SK-N-MC (cell line): ENCODE measurements around the gene POLR2H.

ENCODE experiments used
- DNase-seq: peaks from one replicate; pipeline ENCODE4 v3.0.0-alpha.2; 2011; ENCODE audit warnings: low read depth, low spot score
- H3K27ac ChIP-seq: fragments of 200-600 bp; sonication (generic); 2 replicates; pipeline ENCODE4 v1.5.1; 2016; ENCODE audit warnings: mixed run types
- H3K36me3 ChIP-seq: fragments of 200-600 bp; sonication (generic); 2 replicates; pipeline ENCODE4 v1.6.1; 2017; ENCODE audit warnings: antibody characterized with exemption, low read length, mixed read lengths; ENCODE audit not compliant: insufficient read depth
- H3K4me3 ChIP-seq: fragments of 200-600 bp; sonication (generic); 2 replicates; pipeline ENCODE4 v1.5.1; 2016
- H3K9ac ChIP-seq: fragments of 200-600 bp; sonication (generic); 2 replicates; pipeline ENCODE4 v1.8.0; 2017; ENCODE audit warnings: mixed run types, mixed read lengths; ENCODE audit not compliant: insufficient read length
- H3K9me3 ChIP-seq: fragments of 200-600 bp; sonication (generic); 2 replicates; pipeline ENCODE4 v1.6.1; 2017; ENCODE audit warnings: low read depth, mild to moderate bottlenecking, antibody characterized with exemption, low read length, moderate library complexity, mixed read lengths
- EZH2 ChIP-seq: fragments of 200-600 bp; sonication (generic); IDR thresholded peaks from one replicate; pipeline ENCODE4 v1.6.1; 2017; ENCODE audit warnings: antibody characterized with exemption
- FOXP2 ChIP-seq: optimal IDR thresholded peaks from 2 replicates; pipeline ENCODE3; 2011; ENCODE audit warnings: mild to moderate bottlenecking, moderate library complexity; ENCODE audit not compliant: insufficient read depth; ENCODE audit errors: extremely low read length, control extremely low read depth
- POLR2AphosphoS5 ChIP-seq: IDR thresholded peaks from 2 replicates; pipeline ENCODE4 v1.6.1; 2012; ENCODE audit warnings: mild to moderate bottlenecking, low read depth, low read length, borderline replicate concordance

Gene POLR2H

DNA sequence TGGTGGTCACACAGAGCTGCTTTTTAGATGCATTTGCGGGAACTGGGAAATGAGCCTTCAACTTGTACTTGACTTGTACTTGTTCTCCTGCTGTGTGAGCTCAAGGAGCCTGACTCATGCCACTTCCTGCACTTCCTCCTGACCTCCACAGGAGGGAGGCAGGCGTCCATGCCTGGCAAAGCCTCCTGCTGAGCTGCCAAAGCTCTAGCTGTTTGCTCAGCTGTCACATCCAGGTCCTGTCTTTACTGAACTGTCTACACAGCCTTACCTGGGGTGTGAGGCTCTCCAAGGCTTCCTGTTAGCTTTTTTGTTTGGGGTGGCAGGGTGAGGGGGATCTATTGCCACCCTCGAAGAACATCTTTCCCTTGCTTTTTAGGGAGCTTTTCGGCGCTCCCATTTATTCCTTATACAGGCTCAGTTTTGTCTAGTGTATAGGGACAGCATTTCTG is 10.1 kb downstream of the POLR2H start:
- H3K9me3 ChIP-seq: no peaks in the 10 kb centered on the region
- H3K36me3 ChIP-seq: peaks cover 26% of the 10 kb centered on the region
- no peak overlapping the region for H3K27ac ChIP-seq
- no peak overlapping the region for H3K4me3 ChIP-seq
- no peak overlapping the region for H3K9ac ChIP-seq
- DNase-seq: peak; percentile 63
- TF ChIP-seq EZH2 (no peak), POLR2AphosphoS5 (peak; percentile 43), FOXP2 (peak; percentile 5)

DNA sequence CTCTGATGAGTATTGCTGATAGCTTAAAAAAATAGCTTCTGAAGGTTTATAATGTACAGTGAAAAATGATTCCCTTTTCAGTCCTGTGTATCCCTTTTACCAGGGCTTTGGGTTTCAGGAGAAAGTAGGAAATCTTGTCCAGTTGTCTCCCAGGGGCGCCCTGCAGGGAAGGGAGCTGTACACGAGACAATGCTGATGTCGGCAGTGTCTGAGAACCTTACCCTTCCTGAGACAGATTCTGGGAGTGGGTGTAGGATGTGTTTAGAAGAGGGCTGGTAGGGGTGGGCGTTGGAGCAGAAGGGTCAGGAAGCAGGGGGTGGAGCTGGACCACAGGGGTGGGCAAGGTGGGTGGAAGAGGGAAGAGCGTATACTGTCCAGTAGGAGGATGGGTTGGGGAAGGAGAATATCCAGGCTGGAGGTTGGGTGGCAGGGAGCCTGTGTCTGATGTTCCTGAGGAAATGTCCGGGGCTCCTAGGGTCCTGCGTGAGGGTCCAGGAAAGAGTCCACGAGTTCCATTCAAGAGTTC is 10.8 kb downstream of the POLR2H start:
- TF ChIP-seq FOXP2: no peak
- TF ChIP-seq POLR2AphosphoS5: no peak
- no peak for TF ChIP-seq EZH2
- no peak for DNase-seq
- H3K36me3 ChIP-seq: peaks cover 18% of the 10 kb centered on the region
- no peak overlapping the region for H3K27ac ChIP-seq
- H3K9me3 ChIP-seq: no peaks in the 10 kb centered on the region
- no peak overlapping the region for H3K9ac ChIP-seq
- no peak overlapping the region for H3K4me3 ChIP-seq

DNA sequence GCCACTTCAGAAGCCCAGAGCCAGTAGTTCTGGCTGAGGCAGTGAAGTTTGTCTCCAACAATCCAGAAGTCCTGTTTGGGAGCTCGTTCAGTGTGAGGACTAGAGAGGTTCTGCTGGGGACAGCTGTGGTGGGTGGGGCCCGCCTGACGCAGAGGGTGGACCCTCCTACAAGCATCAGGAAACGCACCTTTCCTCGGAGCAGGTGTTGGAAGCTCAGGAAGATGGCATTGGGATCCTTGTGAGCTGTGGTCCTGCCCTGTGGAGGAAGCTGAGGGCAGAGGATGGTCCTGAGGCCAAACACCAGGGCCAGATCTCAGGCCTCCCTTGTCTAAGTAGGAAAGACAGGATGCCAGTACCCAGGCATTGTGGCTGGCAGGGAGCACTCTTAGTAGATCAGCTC is 11.4 kb downstream of the POLR2H start:
- TF ChIP-seq EZH2 (no peak), FOXP2 (no peak), POLR2AphosphoS5 (no peak)
- Histone ChIP-seq H3K36me3 (peaks cover 14% of the 10 kb centered on the region), H3K9me3 (no peaks in the 10 kb centered on the region), H3K9ac (no peak overlapping the region), H3K27ac (no peak overlapping the region), H3K4me3 (no peak overlapping the region)
- DNase-seq: no peak

DNA sequence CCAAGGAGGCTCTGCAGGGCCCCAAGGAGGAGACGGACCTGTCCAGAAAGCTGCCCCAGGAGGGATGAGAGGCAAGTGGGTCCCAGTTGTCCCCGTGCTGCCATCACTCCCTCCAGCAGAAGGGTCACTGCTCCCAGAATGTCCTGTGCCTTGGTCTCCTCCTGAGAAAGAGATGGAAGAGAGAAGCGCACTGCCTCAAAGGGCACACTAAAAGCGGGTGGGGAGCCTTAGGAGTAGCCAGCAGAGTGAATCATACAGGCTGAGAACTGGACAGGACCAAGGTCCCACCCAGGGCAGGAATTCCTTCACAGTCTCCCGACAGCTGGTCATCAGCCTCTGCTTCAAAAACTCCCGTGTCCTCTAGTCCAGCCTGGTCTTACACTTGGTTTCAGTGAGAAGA is 11.9 kb downstream of the POLR2H start:
- Histone ChIP-seq H3K36me3 (peaks cover 9% of the 10 kb centered on the region), H3K4me3 (no peak overlapping the region), H3K27ac (no peak overlapping the region), H3K9me3 (no peaks in the 10 kb centered on the region), H3K9ac (no peak overlapping the region)
- DNase-seq: no peak
- TF ChIP-seq POLR2AphosphoS5 (no peak), EZH2 (no peak), FOXP2 (no peak)

DNA sequence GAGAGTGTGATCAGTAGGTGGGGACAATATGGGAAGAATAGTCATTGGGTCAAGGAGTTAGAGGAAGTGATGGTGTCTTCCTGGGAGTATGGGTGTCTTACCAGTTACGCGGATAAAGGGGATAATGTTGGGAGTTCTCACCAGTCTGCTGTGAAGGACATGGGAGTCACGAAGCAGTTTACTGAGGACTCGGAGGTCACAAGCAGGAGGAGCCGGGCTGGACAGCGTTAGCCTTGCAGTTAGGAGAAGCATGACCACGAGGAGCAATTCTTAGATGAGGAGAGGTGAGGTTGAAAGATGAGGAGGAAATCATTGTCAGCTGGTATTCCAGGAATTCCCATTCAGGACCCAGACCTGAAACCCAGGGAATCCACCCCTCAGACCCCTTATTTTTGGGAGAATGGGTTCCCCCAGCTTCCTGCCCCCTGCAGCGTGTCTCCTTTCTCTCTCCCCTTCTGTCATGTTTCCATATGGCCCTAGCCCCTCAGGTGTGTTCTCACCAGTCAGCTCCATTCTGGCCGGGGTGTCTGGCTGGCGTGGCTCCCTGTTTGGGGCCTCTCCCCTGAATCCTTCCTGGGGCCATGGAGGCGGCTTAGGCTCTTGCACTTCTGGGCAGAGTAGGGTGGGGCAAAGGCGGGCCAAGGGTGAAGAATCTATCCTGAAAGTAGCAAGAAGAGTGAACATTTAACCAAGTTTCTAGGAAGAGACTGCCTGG is 14.4 kb downstream of the POLR2H start:
- no peaks in the 10 kb centered on the region for H3K36me3 ChIP-seq
- H3K9me3 ChIP-seq: no peaks in the 10 kb centered on the region
- no peak for DNase-seq
- H3K4me3 ChIP-seq: no peak overlapping the region
- no peak overlapping the region for H3K9ac ChIP-seq
- no peak overlapping the region for H3K27ac ChIP-seq
- TF ChIP-seq POLR2AphosphoS5 (no peak), EZH2 (no peak), FOXP2 (no peak)

DNA sequence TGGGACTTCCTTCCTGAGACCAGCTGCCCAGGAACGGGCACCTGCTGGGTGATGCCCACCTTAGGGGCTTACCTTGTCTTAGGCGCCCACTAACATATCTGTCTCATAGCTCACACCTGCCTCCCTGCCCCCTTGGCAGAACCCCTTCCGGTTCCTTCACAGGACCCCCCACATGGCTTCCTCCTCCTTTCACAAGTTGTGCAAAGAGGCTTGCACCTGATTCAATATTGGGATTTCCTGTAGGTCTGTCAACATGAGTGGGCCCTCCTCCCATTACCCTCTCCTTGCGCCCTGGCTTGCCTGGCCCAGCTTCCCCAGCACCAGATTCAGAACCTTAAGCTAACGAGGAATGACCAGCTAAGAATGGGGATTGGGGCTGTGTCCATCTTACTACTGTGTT is 15.9 kb downstream of the POLR2H start:
- DNase-seq: no peak
- TF ChIP-seq POLR2AphosphoS5: no peak
- TF ChIP-seq FOXP2: no peak
- TF ChIP-seq EZH2: no peak
- no peaks in the 10 kb centered on the region for H3K36me3 ChIP-seq
- H3K4me3 ChIP-seq: no peak overlapping the region
- H3K9ac ChIP-seq: no peak overlapping the region
- no peaks in the 10 kb centered on the region for H3K9me3 ChIP-seq
- H3K27ac ChIP-seq: no peak overlapping the region

DNA sequence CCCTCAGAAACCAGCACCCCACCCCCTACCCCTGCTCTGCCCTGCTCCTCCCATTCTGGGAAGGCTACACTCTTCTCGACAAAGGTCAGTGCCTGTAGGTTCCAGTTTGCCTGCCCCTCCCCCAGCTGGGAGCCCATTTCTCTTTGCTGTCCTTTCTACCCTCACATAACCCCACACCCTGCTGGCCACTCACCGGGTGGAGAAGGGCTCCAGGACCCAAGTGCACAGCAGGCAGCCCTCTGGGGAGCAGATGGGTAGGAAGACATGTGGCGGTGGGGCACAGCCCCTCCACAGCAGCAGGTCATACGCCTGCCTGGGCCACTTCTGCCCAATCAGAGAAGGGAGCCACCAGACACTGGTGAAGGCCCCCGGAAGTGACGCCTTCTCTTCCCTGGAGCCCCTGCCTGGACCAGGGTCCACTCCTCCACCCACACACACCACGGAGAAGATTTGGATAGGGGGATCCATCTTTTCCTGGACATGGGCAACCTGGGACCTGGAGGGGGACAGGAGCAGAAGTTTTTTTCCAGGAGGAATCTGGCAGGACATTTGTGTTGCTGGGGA is 16.5 kb downstream of the POLR2H start, which contains the start of gene THPO:
Gene THPO (minus strand): TSS at position 326 of the 564 bp plus-strand sequence. CDS start 1,948 bp downstream, outside the sequence.
- no peaks in the 10 kb centered on the region for H3K9me3 ChIP-seq
- H3K4me3 ChIP-seq: no peak within 1 kb of the TSS
- no peak within 1 kb of the TSS for H3K9ac ChIP-seq
- no peak for TF ChIP-seq EZH2
- TF ChIP-seq POLR2AphosphoS5: no peak
- no peak for TF ChIP-seq FOXP2
- no peak within 1 kb of the TSS for H3K27ac ChIP-seq
- H3K36me3 ChIP-seq: no peaks in the 10 kb centered on the region
- no peak for DNase-seq

DNA sequence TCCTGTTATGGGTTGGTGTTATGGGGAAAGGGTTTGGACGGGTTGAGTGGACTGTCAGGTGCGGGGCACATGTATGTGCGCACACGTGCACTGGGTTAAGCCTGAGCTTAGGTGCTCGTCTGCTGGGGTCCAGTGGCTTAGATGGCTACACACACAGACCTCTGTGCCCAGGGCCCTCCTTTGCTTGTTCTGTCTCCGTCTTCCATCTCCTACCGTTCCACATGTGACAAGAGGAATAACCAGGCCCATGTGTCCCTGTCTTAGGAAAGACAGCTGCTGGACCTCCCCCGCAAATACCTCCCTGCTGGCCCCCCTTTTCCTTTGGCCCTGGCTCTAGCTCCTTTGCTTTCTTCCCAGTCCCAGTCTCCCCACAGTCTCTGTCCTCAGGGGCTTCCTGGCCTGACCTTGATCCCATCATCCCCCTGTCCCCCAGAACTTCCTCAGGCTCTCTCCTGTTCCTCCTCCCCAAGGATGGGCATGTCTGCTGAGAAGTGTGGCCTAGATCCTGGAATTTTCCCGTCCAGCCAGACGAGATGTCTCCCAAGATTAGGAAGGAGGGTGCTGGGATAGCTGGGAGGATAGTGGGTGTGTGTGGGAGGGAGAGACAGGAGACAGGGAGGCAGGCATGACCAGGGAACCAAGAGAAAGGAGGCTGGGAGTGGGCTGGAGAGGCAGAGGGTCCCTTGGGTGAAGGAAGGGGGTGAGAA is 17.3 kb downstream of the POLR2H start:
- H3K4me3 ChIP-seq: no peak overlapping the region
- H3K9ac ChIP-seq: no peak overlapping the region
- no peak for DNase-seq
- no peaks in the 10 kb centered on the region for H3K36me3 ChIP-seq
- H3K9me3 ChIP-seq: no peaks in the 10 kb centered on the region
- H3K27ac ChIP-seq: no peak overlapping the region
- TF ChIP-seq EZH2: no peak
- TF ChIP-seq FOXP2: no peak
- no peak for TF ChIP-seq POLR2AphosphoS5
